ENCODE data around the gene SORL1. TPM values are rescaled to one million over a fixed set of nuclear protein-coding genes. Genes with fewer than 3 reads are reported as not detected.

SORL1 gene
- total and polyA plus RNA-seq, 2 of the 8 experiments (the other 6 are each of a cell fraction or from before 2014, with no cell fraction given), result 38.1 to 65.5 TPM

DNA sequence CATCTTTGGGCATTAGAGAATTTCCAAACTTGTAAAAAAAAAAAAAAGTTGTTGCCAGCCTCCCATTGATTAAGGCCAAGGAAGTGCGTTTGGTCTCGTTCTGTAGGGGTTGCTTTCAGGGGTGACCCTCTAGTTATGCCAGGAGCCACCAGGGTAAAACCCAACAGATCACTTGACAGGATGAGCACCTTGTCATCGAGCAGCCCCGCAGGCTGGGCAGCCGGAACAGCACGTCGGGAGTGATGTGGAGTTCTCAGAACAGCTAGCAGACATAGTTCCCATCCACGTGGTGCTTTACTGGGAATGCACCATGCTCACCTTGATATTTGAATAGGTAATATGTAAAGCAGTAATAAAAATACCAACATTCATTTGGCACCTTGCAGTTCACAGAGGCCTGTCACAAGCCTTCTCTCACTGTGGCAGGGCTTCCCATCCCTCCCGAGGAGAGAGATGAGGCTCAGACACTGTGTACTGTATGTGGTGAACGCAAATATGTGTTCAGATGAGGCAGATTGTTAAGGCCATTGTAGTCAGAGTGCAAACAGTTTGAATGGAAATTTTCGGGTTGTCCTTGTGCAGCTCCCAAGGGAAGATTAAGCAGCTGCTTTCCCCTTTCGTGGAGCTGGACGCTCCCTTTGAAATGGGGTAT is 71.6 kb downstream of the SORL1 start:
- Histone ChIP-seq H2BK5ac (ENCODE audit: low read depth, low read length) (no peak overlapping the region), H3K4ac (replicated peaks; ENCODE audit: insufficient read length, low read depth, low read length) (no peak overlapping the region), H4K20me1 (replicated peaks in 1 of 2; ENCODE audit: control insufficient read depth in 1 of 2, insufficient read depth in 2 of 2, low read length in 2 of 2) (no peaks in the 10 kb centered on the region), H3K23ac (ENCODE audit: insufficient read length) (no peak overlapping the region), H4K91ac (replicated peaks; ENCODE audit: insufficient read length, low read length) (no peak overlapping the region), H3K79me1 (ENCODE audit: low read depth, low read length) (no peaks in the 10 kb centered on the region; the same call in 1 of the 2 replicates), H3K18ac (ENCODE audit: extremely low read depth, low read length) (no peak overlapping the region), H2BK12ac (ENCODE audit: low read depth, low read length) (no peak overlapping the region), H3K79me2 (ENCODE audit: control insufficient read depth in 1 of 2, insufficient read depth in 2 of 2, low read length in 2 of 2) (peaks cover 0 to 4% of the 10 kb centered on the region in 2 experiments; a peak in 1 of 4 replicates), H3K14ac (ENCODE audit: insufficient read length) (no peak overlapping the region), H4K5ac (ENCODE audit: insufficient read length, low read depth, low read length) (no peak overlapping the region), H3K23me2 (ENCODE audit: low read depth, low read length) (no peaks in the 10 kb centered on the region), H3K9me3 (ENCODE audit: insufficient read depth in 2 of 2, low read depth in 1 of 2, low read length in 1 of 2) (0 out of 4 replicates have a peak, but pooled peaks cover 0 to 3% of the 10 kb centered on the region in 2 experiments), H3K9ac (replicated peaks in 1 of 4; ENCODE audit: extremely low read depth in 1 of 4, low read depth in 3 of 4, low read length in 3 of 4) (no peak overlapping the region), H3K4me3 (ENCODE audit: extremely low read depth in 1 of 4, insufficient read depth in 2 of 4, low read depth in 3 of 4, low read length in 4 of 4) (no peak overlapping the region), H2BK120ac (replicated peaks; ENCODE audit: low read depth, low read length) (no peak overlapping the region), H3K27ac (ENCODE audit: low read depth, low read length) (no peak overlapping the region), H3K27me3 (replicated peaks in 1 of 4; ENCODE audit: control insufficient read depth in 3 of 4, extremely low read depth in 1 of 4, insufficient read depth in 3 of 4, low read length in 3 of 4) (no peaks in the 10 kb centered on the region), H2BK15ac (ENCODE audit: low read length) (no peak overlapping the region), H2BK20ac (ENCODE audit: low read length) (no peak overlapping the region), H2AFZ (ENCODE audit: low read length) (no peak overlapping the region), H2AK5ac (ENCODE audit: low read depth, low read length) (no peak overlapping the region), H4K8ac (ENCODE audit: extremely low read depth, insufficient read depth, low read length) (no peak overlapping the region), H3K36me3 (ENCODE audit: control insufficient read depth in 2 of 4, insufficient read depth in 4 of 4, low read length in 3 of 4) (peaks cover 2 to 42% (median 22%) of the 10 kb centered on the region in 4 experiments), H3K56ac (replicated peaks; ENCODE audit: insufficient read length, low read depth, low read length) (no peak overlapping the region), H3K4me1 (replicated peaks in 1 of 4; ENCODE audit: control insufficient read depth in 3 of 4, insufficient read depth in 4 of 4, low read length in 3 of 4) (no peaks in the 10 kb centered on the region), H3K4me2 (ENCODE audit: insufficient read depth in 1 of 2, low read depth in 2 of 2, low read length in 2 of 2) (no peak overlapping the region)
- WGBS, 2 experiments (ENCODE audit: extremely low coverage in 1 of 2, insufficient coverage in 1 of 2, insufficient read length in 1 of 2, insufficient replicate concordance in 2 of 2, low coverage in 1 of 2, low lambda C conversion rate in 2 of 2, missing lambda C conversion rate in 1 of 2), result 89% methylated on average over 13 of the region's 13 CpGs; no CpG with 5 or more reads in 1 of the 2 experiments
- no peak for TF ChIP-seq EP300 (IDR thresholded peaks at IDR 0.05; ENCODE audit: borderline replicate concordance in 1 of 2, low read depth in 2 of 2, low read length in 2 of 2)
- POLR2A ChIA-PET (ENCODE audit: partially characterized antibody), result interaction anchor here (0.8 kb wide), 1 partner anchor 10 kb away, joined by 3 read pairs; no protein-coding TSS in a partner anchor
- no peak for DNase-seq (ENCODE audit: low read depth in 1 of 2, low spot score in 2 of 2)
- FAIRE-seq, result no peak
- CTCF ChIA-PET (ENCODE audit: partially characterized antibody), result no interaction called here

Data from H1 (cell line).